PFSK-1 (cell line): ENCODE results near the gene GRID1.

ENCODE experiments used
- POLR2AphosphoS5 ChIP-seq: IDR thresholded peaks from 2 replicates; pipeline ENCODE4 v1.6.1; 2012; ENCODE audit warnings: low read depth, mild to moderate bottlenecking, control low read depth, low read length, moderate library complexity
- REST ChIP-seq, 2 experiments: IDR thresholded peaks; 2 replicates each; pipeline versions ENCODE4 v1.6.1 to v1.8.0; 2011 to 2012; ENCODE audit warnings: low read depth in 2 of 2, low read length in 2 of 2, control low read depth in 1 of 2, inconsistent platforms in 1 of 2, mild to moderate bottlenecking in 1 of 2, moderate library complexity in 1 of 2; ENCODE audit not compliant: insufficient read depth in 1 of 2
- SIN3A ChIP-seq: IDR thresholded peaks from 2 replicates; pipeline ENCODE4 v1.6.1; 2012; ENCODE audit warnings: mild to moderate bottlenecking, low read length, moderate library complexity, borderline replicate concordance; ENCODE audit not compliant: insufficient read depth
- TAF1 ChIP-seq: IDR thresholded peaks from 2 replicates; pipeline ENCODE4 v1.6.1; 2012; ENCODE audit warnings: low read length, control low read depth, borderline replicate concordance; ENCODE audit not compliant: insufficient read depth

GRCh38 chr10:86281396-86281795 lies 85.2 kb downstream of the GRID1 start:
- TF ChIP-seq TAF1 (no peak), POLR2AphosphoS5 (no peak), REST (IDR thresholded peaks at IDR 0.05; ENCODE audit: insufficient read depth in 1 of 2, low read depth in 2 of 2, low read length in 2 of 2) (no peak), SIN3A (no peak)
